Activated naive CD4-positive, alpha-beta T cell treated with anti-CD3 and anti-CD28 coated beads, Interleukin-2, amount 10 ng/mL, durations not matched to agents 7 days and 5 days (primary cell): Measurements from ENCODE around the gene POU2AF1.

Source experiments
- CTCF ChIA-PET: fragments of 350-600 bp; sonication (Branson Sonifier 250); formaldehyde crosslinking; loops from one replicate; lab custom pipeline; 2021; ENCODE audit warnings: antibody characterized with exemption; lab: Charles Lee
- DNase-seq: peaks from one replicate; pipeline ENCODE4 v3.0.0-alpha.2; 2020
- H3K27ac Mint-ChIP-seq: one replicate; pipeline ENCODE4 v1.8.0; 2021; ENCODE audit warnings: mild to moderate bottlenecking, moderate library complexity, mixed read lengths
- H3K27me3 Mint-ChIP-seq: one replicate; pipeline ENCODE4 v1.8.0; 2021; ENCODE audit warnings: mild to moderate bottlenecking, mixed read lengths
- H3K36me3 Mint-ChIP-seq: one replicate; pipeline ENCODE4 v1.8.0; 2021; ENCODE audit warnings: mixed read lengths
- H3K4me1 Mint-ChIP-seq: one replicate; pipeline ENCODE4 v1.8.0; 2021; ENCODE audit warnings: mixed read lengths
- H3K4me3 Mint-ChIP-seq: one replicate; pipeline ENCODE4 v1.8.0; 2021; ENCODE audit warnings: mild to moderate bottlenecking, moderate library complexity, mixed read lengths
- H3K9me3 Mint-ChIP-seq: one replicate; pipeline ENCODE4 v1.8.0; 2021; ENCODE audit warnings: mixed read lengths

The POU2AF1 gene

DNA sequence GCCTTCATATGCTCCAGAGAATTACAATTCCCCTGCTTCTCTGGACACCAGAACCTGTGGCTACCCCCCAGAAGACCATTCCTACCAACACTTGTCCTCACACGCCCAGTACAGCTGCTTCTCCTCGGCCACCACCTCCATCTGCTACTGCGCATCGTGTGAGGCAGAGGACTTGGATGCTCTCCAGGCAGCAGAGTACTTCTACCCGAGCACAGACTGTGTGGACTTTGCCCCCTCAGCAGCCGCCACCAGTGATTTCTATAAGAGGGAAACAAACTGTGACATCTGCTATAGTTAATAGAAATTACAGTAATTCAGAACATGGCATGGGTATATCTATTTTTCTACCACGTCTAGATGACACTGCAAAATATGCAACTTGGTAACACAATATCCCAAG is 70.9 kb downstream of the POU2AF1 start:
- H3K9me3 Mint-ChIP-seq, result no peaks in the 10 kb centered on the region
- no peaks in the 10 kb centered on the region for H3K36me3 Mint-ChIP-seq
- H3K4me3 Mint-ChIP-seq, result no peak overlapping the region
- peaks cover 33% of the 10 kb centered on the region for H3K27me3 Mint-ChIP-seq
- CTCF ChIA-PET, result interaction anchor here (0.5 kb wide), 1 partner anchor 40 kb away, joined by 3 read pairs; no protein-coding TSS in a partner anchor
- no peaks in the 10 kb centered on the region for H3K4me1 Mint-ChIP-seq
- no peak for DNase-seq
- H3K27ac Mint-ChIP-seq, result no peak overlapping the region

DNA sequence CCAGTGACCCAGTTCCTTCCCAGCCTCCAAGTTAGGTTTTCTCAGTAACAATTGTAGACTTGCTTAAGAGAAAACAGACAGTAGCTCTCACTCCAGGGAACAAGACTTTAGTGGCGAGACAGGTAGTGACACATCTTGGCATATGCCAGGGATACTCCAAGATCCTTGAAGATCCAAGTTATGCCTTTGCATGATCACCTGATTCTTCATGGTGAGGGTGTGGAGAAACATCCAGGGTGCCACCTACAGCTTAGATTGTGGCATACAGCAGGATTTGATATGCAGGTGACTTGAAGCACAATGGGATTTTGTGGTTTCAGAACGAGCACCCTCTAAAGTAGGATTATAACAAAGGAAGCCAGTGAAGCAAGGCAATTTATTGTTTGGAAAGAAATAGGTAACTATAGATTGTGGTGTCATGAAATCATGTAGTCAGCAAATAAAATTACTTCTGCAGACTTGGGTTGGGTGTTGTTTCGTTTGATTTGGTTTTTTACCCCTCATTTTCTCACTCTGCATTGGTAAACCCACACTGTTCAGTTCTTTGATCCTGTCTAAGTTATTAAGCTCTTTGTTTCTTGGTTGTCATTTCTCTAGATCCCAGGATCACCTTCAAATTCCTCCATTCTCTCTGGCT is 71.5 kb downstream of the POU2AF1 start:
- Mint-ChIP-seq H3K4me3 (no peak overlapping the region), H3K27ac (no peak overlapping the region), H3K9me3 (no peaks in the 10 kb centered on the region), H3K27me3 (peaks cover 33% of the 10 kb centered on the region), H3K36me3 (no peaks in the 10 kb centered on the region), H3K4me1 (no peaks in the 10 kb centered on the region)
- DNase-seq, result no peak
- CTCF ChIA-PET, result interaction anchor here (0.5 kb wide), 1 partner anchor 41 kb away, joined by 3 read pairs; no protein-coding TSS in a partner anchor

DNA sequence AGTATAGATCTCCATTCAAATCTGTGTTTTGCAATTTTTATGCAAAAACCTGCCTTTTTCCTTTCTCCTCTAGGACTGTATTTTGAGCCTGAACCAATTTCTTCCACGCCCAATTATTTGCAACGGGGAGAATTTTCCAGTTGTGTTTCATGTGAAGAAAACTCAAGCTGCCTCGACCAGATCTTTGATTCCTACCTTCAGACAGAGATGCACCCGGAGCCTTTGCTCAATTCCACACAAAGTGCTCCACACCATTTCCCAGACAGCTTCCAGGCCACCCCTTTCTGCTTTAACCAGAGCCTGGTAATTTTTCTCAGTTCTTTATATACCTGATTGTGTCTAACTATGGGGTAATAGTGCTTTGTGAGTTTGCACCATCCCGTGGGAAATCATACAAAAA is 72.8 kb downstream of the POU2AF1 start:
- H3K4me1 Mint-ChIP-seq, result no peaks in the 10 kb centered on the region
- no peak overlapping the region for H3K4me3 Mint-ChIP-seq
- no peak for DNase-seq
- no peaks in the 10 kb centered on the region for H3K36me3 Mint-ChIP-seq
- H3K27ac Mint-ChIP-seq, result no peak overlapping the region
- CTCF ChIA-PET, result no interaction called here
- H3K27me3 Mint-ChIP-seq, result peaks cover 39% of the 10 kb centered on the region
- H3K9me3 Mint-ChIP-seq, result no peaks in the 10 kb centered on the region

DNA sequence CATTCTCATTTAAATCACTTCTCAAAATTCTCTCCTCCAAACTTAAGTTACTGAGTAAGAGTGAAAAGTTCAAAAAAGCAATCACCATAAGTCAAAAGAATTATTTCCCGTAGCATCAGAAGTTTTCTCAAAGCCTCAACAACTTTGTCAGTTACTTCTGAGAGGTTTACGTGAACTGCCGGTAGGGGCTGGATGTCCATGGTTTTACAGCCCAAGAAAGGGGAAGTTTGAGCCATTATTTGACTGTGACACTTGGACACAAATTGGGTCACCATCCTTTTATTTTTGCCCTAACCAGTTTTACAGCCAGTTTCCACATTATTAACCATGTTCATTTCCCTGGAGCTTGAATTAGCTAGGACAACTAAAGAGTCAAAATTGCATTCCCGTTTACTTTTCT is 73.2 kb downstream of the POU2AF1 start:
- Mint-ChIP-seq H3K27ac (no peak overlapping the region), H3K4me1 (no peaks in the 10 kb centered on the region), H3K27me3 (peaks cover 43% of the 10 kb centered on the region), H3K36me3 (no peaks in the 10 kb centered on the region), H3K9me3 (no peaks in the 10 kb centered on the region), H3K4me3 (no peak overlapping the region)
- DNase-seq, result no peak
- CTCF ChIA-PET, result interaction anchor here (1.3 kb wide), 1 partner anchor 23 kb away, joined by 5 read pairs; no protein-coding TSS in a partner anchor

DNA sequence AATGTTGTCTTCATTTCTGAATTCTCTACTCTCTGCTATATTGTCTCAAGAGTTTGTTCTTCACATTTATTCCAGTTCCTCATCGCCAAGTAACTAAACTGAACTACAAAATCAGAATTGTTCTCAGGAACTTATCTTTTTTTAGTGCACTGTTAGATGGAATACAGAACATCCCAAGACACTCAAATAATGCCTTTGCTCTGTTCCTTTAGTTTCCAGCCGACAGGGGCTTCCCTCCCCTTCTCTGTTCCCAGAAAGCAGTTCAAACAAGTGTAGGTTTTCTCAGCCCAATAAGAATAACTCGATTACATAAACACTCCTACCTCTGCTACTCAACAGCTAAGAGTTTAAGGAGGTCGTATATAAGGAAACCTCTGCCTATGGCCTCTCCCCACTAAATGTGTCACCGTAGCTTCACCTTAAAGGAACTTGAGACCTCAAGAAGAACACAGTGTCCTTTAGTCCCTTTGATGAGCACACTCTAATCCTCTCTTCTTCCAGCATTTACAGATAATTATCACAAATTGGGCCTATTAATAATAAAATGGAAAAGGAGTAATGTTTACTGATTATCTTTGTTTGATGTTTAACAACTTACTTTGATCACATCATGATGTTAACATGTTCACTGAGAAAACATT is 73.8 kb downstream of the POU2AF1 start:
- H3K4me3 Mint-ChIP-seq, result no peak overlapping the region
- no peaks in the 10 kb centered on the region for H3K36me3 Mint-ChIP-seq
- H3K9me3 Mint-ChIP-seq, result no peaks in the 10 kb centered on the region
- CTCF ChIA-PET, result interaction anchor here (1.3 kb wide), 1 partner anchor 23 kb away, joined by 5 read pairs; no protein-coding TSS in a partner anchor
- no peak overlapping the region for H3K27ac Mint-ChIP-seq
- DNase-seq, result no peak
- peaks cover 49% of the 10 kb centered on the region for H3K27me3 Mint-ChIP-seq
- no peaks in the 10 kb centered on the region for H3K4me1 Mint-ChIP-seq

DNA sequence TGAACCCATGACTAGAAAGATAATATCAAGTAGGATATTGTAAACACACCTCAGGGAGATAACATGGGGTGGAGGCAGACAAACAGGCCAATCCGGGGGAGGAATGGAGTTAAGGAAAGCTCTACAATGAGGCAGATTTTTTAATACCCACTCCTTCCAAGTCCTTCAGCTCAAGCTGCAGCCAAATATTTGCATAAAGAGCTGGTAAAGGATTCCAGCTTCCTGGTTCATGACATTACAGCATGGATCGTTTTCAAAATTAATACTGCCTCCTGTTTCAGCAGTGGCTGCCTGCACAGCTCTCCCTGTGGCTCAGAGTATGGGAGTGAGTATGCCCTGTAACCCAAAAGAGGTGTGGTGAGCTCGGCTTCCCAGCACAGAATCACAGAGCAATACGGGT is 75.6 kb downstream of the POU2AF1 start:
- no peak for DNase-seq
- H3K27me3 Mint-ChIP-seq, result peaks cover 68% of the 10 kb centered on the region
- H3K4me3 Mint-ChIP-seq, result no peak overlapping the region
- H3K9me3 Mint-ChIP-seq, result no peaks in the 10 kb centered on the region
- CTCF ChIA-PET, result interaction anchor here (0.7 kb wide), 1 partner anchor 213 kb away, joined by 4 read pairs; no protein-coding TSS in a partner anchor
- H3K27ac Mint-ChIP-seq, result no peak overlapping the region
- H3K36me3 Mint-ChIP-seq, result no peaks in the 10 kb centered on the region
- H3K4me1 Mint-ChIP-seq, result no peaks in the 10 kb centered on the region

DNA sequence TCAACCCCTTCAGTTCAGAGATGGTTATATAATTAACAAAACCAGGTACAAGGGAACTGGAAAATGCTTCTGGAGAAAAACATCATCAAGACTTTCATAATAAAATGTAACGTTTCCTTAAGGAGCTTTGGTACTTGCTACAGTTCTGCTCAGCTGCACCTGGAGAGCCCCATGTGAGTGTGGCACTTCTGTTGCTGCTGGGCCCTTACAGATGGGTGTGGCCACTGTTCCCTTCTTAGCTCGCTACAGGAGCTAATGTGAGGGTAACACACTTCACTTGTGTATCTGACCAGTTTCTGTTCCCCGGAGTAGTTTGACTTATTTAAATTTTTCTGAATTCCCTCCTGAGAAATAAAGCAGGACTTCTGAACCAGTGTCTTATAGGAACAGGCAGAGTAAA is 76.8 kb downstream of the POU2AF1 start:
- CTCF ChIA-PET, result no interaction called here
- H3K4me1 Mint-ChIP-seq, result peaks cover 3% of the 10 kb centered on the region
- no peak overlapping the region for H3K27ac Mint-ChIP-seq
- H3K27me3 Mint-ChIP-seq, result peaks cover 69% of the 10 kb centered on the region
- H3K36me3 Mint-ChIP-seq, result no peaks in the 10 kb centered on the region
- no peak overlapping the region for H3K4me3 Mint-ChIP-seq
- no peak for DNase-seq
- H3K9me3 Mint-ChIP-seq, result no peaks in the 10 kb centered on the region
